Liver (tissue), 9 donors: ENCODE results near the gene CGRRF1. TPM values are rescaled to one million over a fixed set of nuclear protein-coding genes. Genes with fewer than 3 reads are reported as not detected.

Source experiments
- DNase-seq: peaks from one replicate; pipeline ENCODE4 v3.0.0-alpha.2; 2017; ENCODE audit warnings: low spot score
- H3K27ac ChIP-seq, 2 donors: one replicate each; pipeline ENCODE4 v1.7.0; 2013; ENCODE audit warnings: inconsistent platforms in 2 of 2, low read length in 2 of 2, control low read depth in 1 of 2, low read depth in 1 of 2, mild to moderate bottlenecking in 1 of 2
- H3K27me3 ChIP-seq, 4 donors: one replicate each; pipeline versions ENCODE4 v1.6.1 to v1.7.0; 2013; ENCODE audit warnings: low read length in 3 of 4, inconsistent platforms in 1 of 4, mild to moderate bottlenecking in 1 of 4, moderate library complexity in 1 of 4; ENCODE audit not compliant: control insufficient read depth in 4 of 4, insufficient read depth in 4 of 4
- H3K36me3 ChIP-seq, 4 donors: one replicate each; pipeline versions ENCODE4 v1.6.1 to v1.7.0; 2013; ENCODE audit warnings: low read length in 3 of 4, mild to moderate bottlenecking in 3 of 4, low read depth in 1 of 4, moderate library complexity in 1 of 4; ENCODE audit not compliant: control insufficient read depth in 4 of 4, insufficient read depth in 3 of 4
- H3K4me1 ChIP-seq, 4 donors: one replicate each; pipeline versions ENCODE4 v1.6.1 to v1.7.0; 2013; ENCODE audit warnings: low read length in 3 of 4, mild to moderate bottlenecking in 3 of 4, moderate library complexity in 1 of 4; ENCODE audit not compliant: control insufficient read depth in 4 of 4, insufficient read depth in 4 of 4
- H3K4me3 ChIP-seq, 3 donors: one replicate each; pipeline versions ENCODE4 v1.6.1 to v1.7.0; 2013; ENCODE audit warnings: low read length in 3 of 3, control low read depth in 1 of 3, low read depth in 1 of 3, mild to moderate bottlenecking in 1 of 3
- H3K9ac ChIP-seq, 2 donors: one replicate each; pipeline ENCODE4 v1.7.0; 2013; ENCODE audit warnings: low read length in 2 of 2, mild to moderate bottlenecking in 2 of 2, moderate library complexity in 2 of 2, control low read depth in 1 of 2, low read depth in 1 of 2
- H3K9me3 ChIP-seq, 4 donors: one replicate each; pipeline versions ENCODE4 v1.6.1 to v1.7.0; 2013; ENCODE audit warnings: low read length in 3 of 4; ENCODE audit not compliant: control insufficient read depth in 4 of 4
- ATF3 ChIP-seq: IDR thresholded peaks from 2 replicates; pipeline ENCODE4 v1.6.1; 2016; ENCODE audit warnings: antibody characterized with exemption
- CTCF ChIP-seq: fragments of 150-350 bp; IDR thresholded peaks from 2 replicates; pipeline ENCODE4 v1.5.1; 2017; ENCODE audit warnings: improper control_type of control experiment, low read depth, low read length; ENCODE audit not compliant: missing input control
- FOXA1 ChIP-seq: IDR thresholded peaks from 2 replicates; pipeline ENCODE4 v1.6.1; 2016; ENCODE audit warnings: antibody characterized with exemption
- FOXA2 ChIP-seq: IDR thresholded peaks from 2 replicates; pipeline ENCODE4 v1.6.1; 2016; ENCODE audit warnings: antibody characterized with exemption
- GABPA ChIP-seq, 2 donors: IDR thresholded peaks in 1 of 2; conservative IDR thresholded peaks in 1 of 2; 2 replicates each; pipeline ENCODE4 v1.6.1; 2016; ENCODE audit warnings: antibody characterized with exemption in 2 of 2, mild to moderate bottlenecking in 1 of 2, moderate library complexity in 1 of 2
- HNF4A ChIP-seq, 2 donors: conservative IDR thresholded peaks; 2 replicates each; pipeline ENCODE4 v1.6.1; 2016; ENCODE audit warnings: antibody characterized with exemption in 2 of 2, mild to moderate bottlenecking in 2 of 2
- HNF4G ChIP-seq: IDR thresholded peaks from 2 replicates; pipeline ENCODE4 v1.6.1; 2016; ENCODE audit warnings: antibody characterized with exemption
- JUND ChIP-seq, 2 donors: IDR thresholded peaks; 2 replicates each; pipeline ENCODE4 v1.6.1; 2016; ENCODE audit warnings: antibody characterized with exemption in 2 of 2
- MAX ChIP-seq: IDR thresholded peaks from 2 replicates; pipeline ENCODE4 v1.6.1; 2016; ENCODE audit warnings: antibody characterized with exemption
- NR2F2 ChIP-seq: IDR thresholded peaks from 2 replicates; pipeline ENCODE4 v1.6.1; 2016; ENCODE audit warnings: antibody characterized with exemption
- RXRA ChIP-seq, 2 donors: IDR thresholded peaks; 2 replicates each; pipeline ENCODE4 v1.6.1; 2017 to 2018; ENCODE audit warnings: antibody characterized with exemption in 2 of 2, mild to moderate bottlenecking in 1 of 2
- SP1 ChIP-seq: IDR thresholded peaks from 2 replicates; pipeline ENCODE4 v1.6.1; 2018; ENCODE audit warnings: antibody characterized with exemption, mild to moderate bottlenecking
- TAF1 ChIP-seq: conservative IDR thresholded peaks from 2 replicates; pipeline ENCODE4 v1.6.1; 2016; ENCODE audit warnings: antibody characterized with exemption, mild to moderate bottlenecking
- YY1 ChIP-seq: IDR thresholded peaks from 2 replicates; pipeline ENCODE4 v1.6.1; 2016; ENCODE audit warnings: antibody characterized with exemption, mild to moderate bottlenecking
- WGBS: extraction: QIAGEN DNeasy Blood & Tissue Kit; methylation state at CpG from one replicate; pipeline ENCODE4 v1.1.7; 2013; 5-methylcytosine and 5-hydroxymethylcytosine counted together
- polyA plus RNA-seq, 2 donors: library from polyadenylated mRNA; stranded (reverse) in 1 of 2; unstranded in 1 of 2; fragments of 200-250 nt in 1 of 2; fragments of >200 nt in 1 of 2; fragmentation: Nextera tagmentation in 1 of 2; extraction: Ambion mirVana in 1 of 2; gene quantifications; one replicate each; pipeline versions ENCODE4 v1.2.1 to v1.2.3, GENCODE V29; 2013 to 2015
- total RNA-seq, 2 donors: library from RNA; depleted of rRNA; stranded (reverse); fragments of >200 nt; gene quantifications; one replicate each; pipeline ENCODE4 v1.2.3, GENCODE V29; 2014
- donor health status: healthy.
- donor health status: healthy.
- donor health status: healthy.
- donor health status: healthy.
- donor health status: healthy.

CGRRF1 gene
- total and polyA plus RNA-seq, 4 donors, result 4.6 to 11.2 (median 5.0) TPM

GRCh38 chr14:54498579-54498978, 11.1 kb upstream of the CGRRF1 start:
- H3K27ac ChIP-seq, result no peak overlapping the region
- no peaks in the 10 kb centered on the region for H3K9me3 ChIP-seq
- H3K9ac ChIP-seq, result no peak overlapping the region
- DNase-seq, result no peak
- whole genome bisulfite sequencing, result 80% methylated on average over 7 of the region's 7 CpGs
- no peak overlapping the region for H3K4me3 ChIP-seq
- no peaks in the 10 kb centered on the region for H3K4me1 ChIP-seq
- no peaks in the 10 kb centered on the region for H3K27me3 ChIP-seq
- H3K36me3 ChIP-seq, result no peaks in the 10 kb centered on the region
- TF ChIP-seq FOXA2 (no peak), YY1 (no peak), HNF4A (conservative IDR thresholded peaks at IDR 0.05) (no peak), ATF3 (no peak), FOXA1 (no peak), CTCF (no peak), JUND (IDR thresholded peaks at IDR 0.05) (no peak), NR2F2 (no peak), GABPA (IDR thresholded peaks at IDR 0.05 in 1 of 2, conservative IDR thresholded peaks at IDR 0.05 in 1 of 2) (no peak)

- H3K27me3 ChIP-seq, result no peaks in the 10 kb centered on the region
- no peak overlapping the region for H3K9ac ChIP-seq
- no peaks in the 10 kb centered on the region for H3K9me3 ChIP-seq
- no peak overlapping the region for H3K4me3 ChIP-seq
- no peak for DNase-seq
- 90% methylated on average over 3 of the region's 3 CpGs for WGBS
- no peaks in the 10 kb centered on the region for H3K36me3 ChIP-seq
- no peaks in the 10 kb centered on the region for H3K4me1 ChIP-seq
- no peak overlapping the region for H3K27ac ChIP-seq
- TF ChIP-seq SP1 (no peak), MAX (no peak)
These were observed 9.0 kb upstream of the CGRRF1 start for GRCh38 chr14:54500744-54501143.

GRCh38 chr14:54501480-54501879, 8.2 kb upstream of the CGRRF1 start:
- TF ChIP-seq RXRA (IDR thresholded peaks at IDR 0.05), result no peak
- TF ChIP-seq HNF4G, result no peak
- TF ChIP-seq TAF1, result no peak
- TF ChIP-seq FOXA1, result no peak
- no peak for TF ChIP-seq MAX
- no peak for TF ChIP-seq CTCF
- H3K27ac ChIP-seq, result no peak overlapping the region
- H3K9me3 ChIP-seq, result no peaks in the 10 kb centered on the region
- no peak overlapping the region for H3K4me3 ChIP-seq
- H3K27me3 ChIP-seq, result no peaks in the 10 kb centered on the region
- H3K4me1 ChIP-seq, result no peaks in the 10 kb centered on the region
- 88% methylated on average over 3 of the region's 3 CpGs for WGBS
- no peak for DNase-seq
- H3K36me3 ChIP-seq, result no peaks in the 10 kb centered on the region
- H3K9ac ChIP-seq, result no peak overlapping the region
